Measurements from ENCODE around the gene FOXC1.

Gene FOXC1

DNA sequence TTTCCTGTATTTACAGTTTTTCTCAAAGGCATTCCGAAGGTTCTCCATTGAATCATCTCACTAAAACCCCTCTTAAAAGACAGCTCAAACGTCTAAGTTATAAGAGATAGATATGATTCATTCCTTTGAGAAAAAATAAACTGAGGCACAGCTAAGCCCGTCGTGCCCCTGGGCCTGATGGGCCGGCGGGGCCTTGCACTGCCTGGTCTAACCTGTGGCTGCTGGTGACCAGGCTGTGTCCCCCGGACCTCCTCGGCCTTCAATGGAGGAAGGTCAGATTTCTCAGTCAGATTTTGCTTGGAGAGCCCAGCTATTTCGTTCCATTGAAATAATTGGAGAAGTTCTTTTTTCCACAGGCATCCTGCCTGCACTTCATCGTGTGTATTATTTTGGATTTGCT, 11.3 kb upstream of the FOXC1 start:
- H3K4me1 ChIP-seq (ENCODE audit: control insufficient read depth in 2 of 2, insufficient read depth in 2 of 2, low read length in 2 of 2): peaks cover 7 to 8% of the 10 kb centered on the region in 2 donors
- no peak overlapping the region for H3K4me3 ChIP-seq (ENCODE audit: low read length in 2 of 2)
- no peak overlapping the region for H3K9ac ChIP-seq (ENCODE audit: low read depth in 1 of 2, low read length in 2 of 2)
- H3K9me3 ChIP-seq (ENCODE audit: control insufficient read depth in 2 of 2, low read length in 2 of 2): no peaks in the 10 kb centered on the region
- H3K27me3 ChIP-seq (ENCODE audit: control insufficient read depth in 2 of 2, insufficient read depth in 2 of 2, low read length in 2 of 2): peaks cover 49 to 58% of the 10 kb centered on the region in 2 donors
- no peak overlapping the region for H3K27ac ChIP-seq (ENCODE audit: low read depth in 2 of 2, low read length in 2 of 2)
- H3K36me3 ChIP-seq (ENCODE audit: control insufficient read depth in 2 of 2, insufficient read depth in 2 of 2, low read length in 2 of 2): no peaks in the 10 kb centered on the region

DNA sequence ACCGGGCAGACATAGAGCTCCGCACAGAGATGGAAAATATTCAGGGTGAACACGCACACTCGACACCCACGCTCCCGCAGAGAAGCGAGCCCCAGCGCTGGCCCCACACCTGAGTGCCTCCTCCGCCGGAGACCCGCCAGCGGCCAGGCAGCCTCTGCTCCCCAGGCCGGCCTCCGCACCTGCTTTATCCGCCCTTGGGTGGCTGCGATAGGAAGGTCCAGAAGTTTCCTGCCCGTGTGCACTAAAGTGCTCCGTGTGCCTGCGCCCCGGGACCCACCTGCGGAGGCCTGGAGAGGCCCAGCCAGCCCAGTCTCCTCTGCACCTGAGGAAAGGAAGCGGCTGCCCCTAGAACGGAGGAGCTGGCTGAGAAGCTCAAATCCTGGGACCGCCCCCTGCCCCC, 10.8 kb upstream of the FOXC1 start:
- peaks cover 53 to 62% of the 10 kb centered on the region in 2 donors for H3K27me3 ChIP-seq (ENCODE audit: control insufficient read depth in 2 of 2, insufficient read depth in 2 of 2, low read length in 2 of 2)

DNA sequence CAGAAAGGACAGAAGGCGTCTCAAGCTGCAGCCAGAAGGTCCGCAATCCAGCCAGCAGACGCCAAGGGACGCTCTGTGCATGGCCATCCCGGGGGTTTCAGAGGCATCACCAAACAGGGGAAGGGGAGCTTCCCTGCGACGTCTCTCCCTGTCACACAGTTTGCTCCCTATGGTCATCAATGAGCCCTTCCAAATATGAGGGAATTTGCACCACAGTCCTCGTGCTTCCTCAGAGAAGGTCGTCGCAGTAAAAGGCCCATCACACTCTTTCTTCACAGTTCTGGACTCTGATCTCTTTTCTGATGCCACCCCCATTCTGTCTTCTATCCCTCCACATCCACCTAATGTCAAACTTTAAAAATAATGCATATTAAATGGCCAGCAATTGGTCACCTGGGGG, 10.2 kb upstream of the FOXC1 start:
- H3K27ac ChIP-seq (ENCODE audit: low read depth in 2 of 2, low read length in 2 of 2): no peak overlapping the region
- H3K4me3 ChIP-seq (ENCODE audit: low read length in 2 of 2): no peak overlapping the region
- no peaks in the 10 kb centered on the region for H3K9me3 ChIP-seq (ENCODE audit: control insufficient read depth in 2 of 2, low read length in 2 of 2)
- no peak overlapping the region for H3K9ac ChIP-seq (ENCODE audit: low read depth in 1 of 2, low read length in 2 of 2)
- peaks cover 50 to 64% of the 10 kb centered on the region in 2 donors for H3K27me3 ChIP-seq (ENCODE audit: control insufficient read depth in 2 of 2, insufficient read depth in 2 of 2, low read length in 2 of 2)
- no peaks in the 10 kb centered on the region for H3K36me3 ChIP-seq (ENCODE audit: control insufficient read depth in 2 of 2, insufficient read depth in 2 of 2, low read length in 2 of 2)
- peaks cover 9 to 14% of the 10 kb centered on the region in 2 donors for H3K4me1 ChIP-seq (ENCODE audit: control insufficient read depth in 2 of 2, insufficient read depth in 2 of 2, low read length in 2 of 2)

More for the DNA sequence above, 10.8 kb upstream of the FOXC1 start:
- Histone ChIP-seq H3K36me3 (ENCODE audit: control insufficient read depth in 2 of 2, insufficient read depth in 2 of 2, low read length in 2 of 2) (no peaks in the 10 kb centered on the region), H3K9me3 (ENCODE audit: control insufficient read depth in 2 of 2, low read length in 2 of 2) (no peaks in the 10 kb centered on the region), H3K9ac (ENCODE audit: low read depth in 1 of 2, low read length in 2 of 2) (no peak overlapping the region), H3K4me1 (ENCODE audit: control insufficient read depth in 2 of 2, insufficient read depth in 2 of 2, low read length in 2 of 2) (peaks cover 8% of the 10 kb centered on the region in 2 donors), H3K4me3 (ENCODE audit: low read length in 2 of 2) (no peak overlapping the region), H3K27ac (ENCODE audit: low read depth in 2 of 2, low read length in 2 of 2) (no peak overlapping the region)

DNA sequence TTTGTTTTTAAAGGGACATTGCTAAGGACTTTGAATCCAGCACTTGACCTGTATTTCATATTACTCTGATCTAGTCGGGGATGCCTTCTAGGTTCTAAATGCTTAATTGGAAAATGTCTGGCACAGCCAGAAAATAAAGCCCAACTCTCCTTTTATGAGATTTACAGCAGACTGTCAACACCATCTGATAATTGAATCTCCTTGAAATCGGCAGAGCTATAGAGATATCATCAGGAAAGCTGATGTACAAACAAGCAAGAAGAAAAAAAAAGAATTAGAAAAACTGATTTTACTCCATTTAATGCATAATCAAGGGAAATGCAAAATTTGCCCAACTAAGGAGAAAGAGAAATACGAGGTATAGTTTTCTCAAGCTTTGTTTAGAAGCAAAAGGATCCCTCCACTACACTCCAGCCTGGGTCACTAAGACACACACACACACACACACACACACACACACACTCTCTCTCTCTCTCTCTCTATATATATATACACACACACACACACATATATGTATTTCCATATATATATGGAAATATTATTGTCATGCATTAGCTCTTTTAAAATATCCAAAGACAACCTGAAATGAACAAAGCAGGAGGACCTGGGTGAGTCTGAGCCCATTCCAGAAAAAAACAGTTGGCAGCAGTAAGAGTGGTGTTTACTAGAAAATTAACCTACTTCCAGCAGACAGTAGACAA, 9.5 kb upstream of the FOXC1 start:
- Histone ChIP-seq H3K9ac (ENCODE audit: low read depth in 1 of 2, low read length in 2 of 2) (no peak overlapping the region), H3K27ac (ENCODE audit: low read depth in 2 of 2, low read length in 2 of 2) (no peak overlapping the region), H3K9me3 (ENCODE audit: control insufficient read depth in 2 of 2, low read length in 2 of 2) (no peaks in the 10 kb centered on the region), H3K4me3 (ENCODE audit: low read length in 2 of 2) (no peak overlapping the region), H3K4me1 (ENCODE audit: control insufficient read depth in 2 of 2, insufficient read depth in 2 of 2, low read length in 2 of 2) (peaks cover 17 to 19% of the 10 kb centered on the region in 2 donors), H3K36me3 (ENCODE audit: control insufficient read depth in 2 of 2, insufficient read depth in 2 of 2, low read length in 2 of 2) (no peaks in the 10 kb centered on the region), H3K27me3 (ENCODE audit: control insufficient read depth in 2 of 2, insufficient read depth in 2 of 2, low read length in 2 of 2) (peaks cover 52 to 68% of the 10 kb centered on the region in 2 donors)

DNA sequence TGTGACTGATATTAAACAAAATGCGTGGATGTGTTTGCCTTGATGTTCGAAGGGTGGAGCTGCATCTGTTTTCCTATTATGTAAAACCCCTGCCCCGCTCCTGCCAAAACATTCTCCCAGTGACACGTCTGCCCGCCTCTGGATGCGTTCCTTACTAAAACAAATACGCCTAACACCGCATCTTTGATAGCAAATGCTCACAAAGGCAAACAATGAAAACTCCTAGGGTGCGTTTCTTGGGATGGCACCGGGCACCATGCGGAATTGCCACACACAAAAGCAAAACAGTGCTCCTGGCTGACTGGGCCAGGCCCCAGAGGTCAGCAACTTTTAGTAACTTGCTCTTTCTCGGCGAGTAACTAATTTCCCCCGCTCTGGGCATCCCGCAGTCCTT, 9.0 kb upstream of the FOXC1 start:
- H3K27ac ChIP-seq (ENCODE audit: low read depth in 2 of 2, low read length in 2 of 2): no peak overlapping the region
- no peaks in the 10 kb centered on the region for H3K36me3 ChIP-seq (ENCODE audit: control insufficient read depth in 2 of 2, insufficient read depth in 2 of 2, low read length in 2 of 2)
- H3K4me1 ChIP-seq (ENCODE audit: control insufficient read depth in 2 of 2, insufficient read depth in 2 of 2, low read length in 2 of 2): peaks cover 18 to 20% of the 10 kb centered on the region in 2 donors
- H3K9ac ChIP-seq (ENCODE audit: low read depth in 1 of 2, low read length in 2 of 2): no peak overlapping the region
- H3K4me3 ChIP-seq (ENCODE audit: low read length in 2 of 2): no peak overlapping the region
- H3K27me3 ChIP-seq (ENCODE audit: control insufficient read depth in 2 of 2, insufficient read depth in 2 of 2, low read length in 2 of 2): peaks cover 53 to 70% of the 10 kb centered on the region in 2 donors
- no peaks in the 10 kb centered on the region for H3K9me3 ChIP-seq (ENCODE audit: control insufficient read depth in 2 of 2, low read length in 2 of 2)

DNA sequence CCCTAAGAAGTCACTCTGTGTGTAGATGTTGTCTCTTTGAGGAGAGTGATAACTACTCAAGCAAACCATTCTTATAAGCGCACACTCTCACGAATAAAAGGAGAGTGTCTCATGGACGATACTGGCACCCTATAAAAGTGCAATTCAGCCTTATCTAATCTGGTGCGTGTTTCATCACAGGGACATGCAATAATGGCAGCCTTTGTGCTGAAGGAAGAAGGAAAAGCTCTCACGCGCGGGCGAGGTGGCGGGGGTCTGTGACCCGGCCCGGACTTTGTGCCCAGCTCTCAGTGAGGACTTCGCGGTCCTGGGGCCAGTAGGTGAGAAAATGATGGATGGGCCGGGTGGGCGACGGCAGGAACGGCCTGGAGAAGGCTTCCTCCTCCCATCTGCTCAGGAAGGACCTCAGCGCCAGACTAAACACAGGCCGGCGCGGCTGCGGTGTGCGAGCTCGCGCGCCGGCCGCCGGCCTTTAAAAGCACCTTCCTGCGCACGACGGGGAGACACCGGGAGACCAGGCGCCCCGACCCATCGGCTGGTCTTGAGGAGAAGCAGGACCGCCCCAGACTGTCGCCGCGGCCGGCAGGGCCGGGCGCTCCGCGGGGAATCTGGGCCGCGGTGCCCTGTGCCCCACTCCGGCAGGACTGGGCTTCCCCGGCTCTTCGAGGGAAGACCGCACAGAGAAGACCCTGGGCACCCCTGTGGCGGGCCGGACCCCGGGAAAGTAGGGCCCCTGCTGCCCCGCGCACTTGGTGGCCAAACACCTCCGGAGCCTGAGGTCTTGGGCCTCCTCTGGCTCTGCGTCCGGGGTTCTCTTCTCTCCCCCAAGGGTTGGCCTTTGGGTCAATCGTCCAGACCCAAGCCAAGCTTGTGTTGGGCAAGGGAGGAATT, 8.3 kb upstream of the FOXC1 start:
- Histone ChIP-seq H3K36me3 (ENCODE audit: control insufficient read depth in 2 of 2, insufficient read depth in 2 of 2, low read length in 2 of 2) (no peaks in the 10 kb centered on the region), H3K9me3 (ENCODE audit: control insufficient read depth in 2 of 2, low read length in 2 of 2) (no peaks in the 10 kb centered on the region), H3K27me3 (ENCODE audit: control insufficient read depth in 2 of 2, insufficient read depth in 2 of 2, low read length in 2 of 2) (peaks cover 55 to 72% of the 10 kb centered on the region in 2 donors), H3K4me1 (ENCODE audit: control insufficient read depth in 2 of 2, insufficient read depth in 2 of 2, low read length in 2 of 2) (peaks cover 18% of the 10 kb centered on the region in 2 donors), H3K9ac (ENCODE audit: low read depth in 1 of 2, low read length in 2 of 2) (no peak overlapping the region), H3K27ac (ENCODE audit: low read depth in 2 of 2, low read length in 2 of 2) (no peak overlapping the region), H3K4me3 (ENCODE audit: low read length in 2 of 2) (no peak overlapping the region)

DNA sequence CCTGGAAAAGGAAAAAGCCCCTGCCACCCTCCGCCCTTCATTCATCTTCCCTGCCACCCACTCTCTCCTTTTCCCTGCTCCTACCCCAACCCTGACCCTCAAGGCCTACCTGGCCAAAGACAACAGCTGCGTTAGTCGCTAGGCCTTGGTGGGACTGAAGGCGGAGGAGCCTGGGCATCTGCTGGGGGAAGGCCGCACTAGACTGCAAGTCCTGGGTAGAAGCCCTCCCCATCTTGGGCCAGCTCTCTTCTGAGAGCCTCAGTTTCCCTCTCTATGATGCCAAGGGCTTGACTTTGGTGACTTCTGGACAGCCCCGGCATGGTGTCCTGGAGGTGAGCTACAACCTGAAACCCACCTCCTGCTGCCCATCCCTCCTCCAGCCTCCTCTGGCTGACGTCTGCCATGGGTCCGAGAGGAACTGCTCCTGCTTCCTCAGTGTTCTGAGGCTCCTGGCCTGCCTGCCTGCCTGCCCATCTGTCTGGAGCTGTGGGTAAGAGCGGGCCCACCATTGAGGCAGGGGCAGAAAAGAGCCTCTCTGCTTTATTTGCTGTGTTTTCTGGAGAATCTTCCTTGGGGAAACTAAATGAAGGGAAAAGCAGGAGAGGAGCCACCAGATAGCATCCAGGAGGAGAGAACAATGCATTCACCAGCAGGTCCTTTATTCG, 7.5 kb upstream of the FOXC1 start:
- H3K9me3 ChIP-seq (ENCODE audit: control insufficient read depth in 2 of 2, low read length in 2 of 2): no peaks in the 10 kb centered on the region
- peaks cover 63 to 76% of the 10 kb centered on the region in 2 donors for H3K27me3 ChIP-seq (ENCODE audit: control insufficient read depth in 2 of 2, insufficient read depth in 2 of 2, low read length in 2 of 2)
- H3K9ac ChIP-seq (ENCODE audit: low read depth in 1 of 2, low read length in 2 of 2): no peak overlapping the region
- H3K27ac ChIP-seq (ENCODE audit: low read depth in 2 of 2, low read length in 2 of 2): no peak overlapping the region
- no peaks in the 10 kb centered on the region for H3K36me3 ChIP-seq (ENCODE audit: control insufficient read depth in 2 of 2, insufficient read depth in 2 of 2, low read length in 2 of 2)
- no peak overlapping the region for H3K4me3 ChIP-seq (ENCODE audit: low read length in 2 of 2)
- H3K4me1 ChIP-seq (ENCODE audit: control insufficient read depth in 2 of 2, insufficient read depth in 2 of 2, low read length in 2 of 2): peaks cover 18 to 21% of the 10 kb centered on the region in 2 donors

DNA sequence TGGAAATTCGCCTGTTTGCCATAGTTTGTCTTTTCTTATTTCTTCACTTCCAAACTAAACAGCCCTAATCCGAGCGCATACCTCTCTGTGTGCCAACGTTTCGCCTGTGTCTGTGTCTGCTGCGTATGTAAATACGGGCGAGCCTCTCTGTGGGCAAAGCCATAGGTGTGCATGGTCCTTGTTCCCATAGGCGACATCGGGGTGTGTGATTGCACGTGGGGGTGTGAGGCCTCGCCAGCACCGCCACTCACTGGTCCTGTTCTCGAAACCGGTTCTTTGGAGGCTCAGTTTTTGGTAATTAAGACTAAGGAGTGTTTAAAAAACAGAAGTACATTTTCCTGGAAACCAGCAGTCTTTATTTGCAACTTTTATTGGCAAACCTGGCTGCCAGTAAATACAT, 6.0 kb upstream of the FOXC1 start:
- H3K9ac ChIP-seq (ENCODE audit: low read depth in 1 of 2, low read length in 2 of 2): no peak overlapping the region
- peaks cover 78 to 88% of the 10 kb centered on the region in 2 donors for H3K27me3 ChIP-seq (ENCODE audit: control insufficient read depth in 2 of 2, insufficient read depth in 2 of 2, low read length in 2 of 2)

DNA sequence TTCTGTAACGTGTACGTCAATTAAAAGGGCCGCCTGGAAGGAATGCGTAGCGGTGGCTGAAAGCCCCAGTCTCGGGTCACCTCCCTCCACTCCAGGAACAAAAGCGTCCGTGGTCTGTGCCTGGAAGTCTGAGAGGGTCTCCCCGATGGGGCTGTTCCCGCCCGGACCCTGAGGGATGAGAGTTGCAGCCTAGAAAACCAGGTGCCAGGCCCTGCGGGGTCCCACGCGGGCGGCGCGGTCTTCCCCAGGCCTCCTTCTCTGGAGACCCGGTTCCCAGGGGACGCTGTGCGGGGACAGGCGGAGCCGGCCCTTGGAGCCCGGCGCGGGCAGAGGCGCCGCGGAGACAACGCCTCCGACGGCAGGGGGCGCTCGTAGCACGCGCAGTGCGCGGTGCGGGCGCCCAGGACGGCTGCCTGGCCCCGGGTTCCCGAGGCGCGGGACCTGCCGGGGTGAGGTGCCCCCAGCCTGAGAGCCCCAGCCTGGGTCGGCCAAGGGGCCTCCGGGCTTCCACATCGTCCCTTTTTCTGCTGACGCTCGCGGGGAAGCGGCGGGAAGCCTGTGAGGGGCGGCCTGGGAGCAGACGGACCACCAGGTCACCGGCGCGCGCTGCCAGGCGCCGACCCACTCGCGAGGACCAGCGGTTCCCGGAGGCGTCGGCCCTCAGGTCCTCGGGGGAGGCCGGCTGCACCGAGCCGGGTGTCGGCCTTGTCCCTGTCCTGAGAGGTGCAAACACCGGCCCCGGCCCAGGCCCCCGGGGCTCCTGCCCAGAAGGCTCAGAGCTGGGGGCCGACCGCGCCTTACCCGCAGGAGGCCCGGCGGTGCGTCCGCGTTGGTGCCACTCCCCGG, 5.3 kb upstream of the FOXC1 start:
- H3K4me1 ChIP-seq (ENCODE audit: control insufficient read depth in 2 of 2, insufficient read depth in 2 of 2, low read length in 2 of 2): peaks cover 22 to 31% of the 10 kb centered on the region in 2 donors
- H3K9ac ChIP-seq (ENCODE audit: low read depth in 1 of 2, low read length in 2 of 2): peak overlapping the region in 1 of 2 donors; percentile 50
- H3K27me3 ChIP-seq (ENCODE audit: control insufficient read depth in 2 of 2, insufficient read depth in 2 of 2, low read length in 2 of 2): peaks cover 75 to 93% of the 10 kb centered on the region in 2 donors
- no peaks in the 10 kb centered on the region for H3K9me3 ChIP-seq (ENCODE audit: control insufficient read depth in 2 of 2, low read length in 2 of 2)
- no peaks in the 10 kb centered on the region for H3K36me3 ChIP-seq (ENCODE audit: control insufficient read depth in 2 of 2, insufficient read depth in 2 of 2, low read length in 2 of 2)
- H3K27ac ChIP-seq (ENCODE audit: low read depth in 2 of 2, low read length in 2 of 2): no peak overlapping the region
- H3K4me3 ChIP-seq (ENCODE audit: low read length in 2 of 2): peak overlapping the region; percentile 37 to 41

More for the DNA sequence above, 6.0 kb upstream of the FOXC1 start:
- Histone ChIP-seq H3K27ac (ENCODE audit: low read depth in 2 of 2, low read length in 2 of 2) (no peak overlapping the region), H3K4me1 (ENCODE audit: control insufficient read depth in 2 of 2, insufficient read depth in 2 of 2, low read length in 2 of 2) (peaks cover 18 to 26% of the 10 kb centered on the region in 2 donors), H3K36me3 (ENCODE audit: control insufficient read depth in 2 of 2, insufficient read depth in 2 of 2, low read length in 2 of 2) (no peaks in the 10 kb centered on the region), H3K9me3 (ENCODE audit: control insufficient read depth in 2 of 2, low read length in 2 of 2) (no peaks in the 10 kb centered on the region), H3K4me3 (ENCODE audit: low read length in 2 of 2) (no peak overlapping the region)
